GM21723 (cell line): ENCODE data around the gene MERTK.
"Not testable (repeated sequence)": the region's sequence is repeated elsewhere in the genome, so short reads cannot be mapped to it uniquely, and the experiment has no call there.

Experiments used
- ATAC-seq: cut with Tn5 transposase; IDR thresholded peaks from one replicate; pipeline ENCODE4 v1.9.1; 2021; ENCODE audit warnings: mild to moderate bottlenecking, moderate library complexity; ENCODE audit not compliant: unreplicated experiment

Gene MERTK

GRCh38 chr2:111909079-111909478 is 10.7 kb downstream of the MERTK start:
- ATAC-seq, result no peak

- ATAC-seq, result not testable (repeated sequence)
These were observed 11.6 kb downstream of the MERTK start for GRCh38 chr2:111909997-111910396.

- ATAC-seq, result no peak
These were observed 12.3 kb downstream of the MERTK start for GRCh38 chr2:111910609-111911277.

- ATAC-seq, result not testable (repeated sequence)
These were observed 13.0 kb downstream of the MERTK start for GRCh38 chr2:111911295-111911977.

GRCh38 chr2:111912547-111912946 is 14.1 kb downstream of the MERTK start:
- ATAC-seq, result no peak

- no peak for ATAC-seq
These were observed 18.7 kb downstream of the MERTK start for GRCh38 chr2:111917106-111917505.

GRCh38 chr2:111918383-111918806 is 20.0 kb downstream of the MERTK start:
- ATAC-seq, result no peak

GRCh38 chr2:111919365-111919764 is 21.0 kb downstream of the MERTK start:
- ATAC-seq, result no peak

- ATAC-seq, result no peak
These were observed 21.6 kb downstream of the MERTK start for GRCh38 chr2:111919794-111920608.

GRCh38 chr2:111923276-111923804 is 24.9 kb downstream of the MERTK start:
- no peak for ATAC-seq

GRCh38 chr2:111924617-111925107 is 26.3 kb downstream of the MERTK start:
- no peak for ATAC-seq

- ATAC-seq, result no peak
These were observed 29.3 kb downstream of the MERTK start for GRCh38 chr2:111927723-111928122.

- ATAC-seq, result no peak
These were observed 32.0 kb downstream of the MERTK start for GRCh38 chr2:111930409-111930808.

- no peak for ATAC-seq
These were observed 32.5 kb downstream of the MERTK start for GRCh38 chr2:111930875-111931274.

GRCh38 chr2:111932841-111933291 is 34.5 kb downstream of the MERTK start:
- no peak for ATAC-seq

GRCh38 chr2:111933900-111934299 is 35.5 kb downstream of the MERTK start:
- ATAC-seq, result not testable (repeated sequence)

- no peak for ATAC-seq
These were observed 38.5 kb downstream of the MERTK start for GRCh38 chr2:111936881-111937280.

GRCh38 chr2:111938392-111938791 is 40.0 kb downstream of the MERTK start:
- no peak for ATAC-seq

GRCh38 chr2:111940333-111941196 is 42.2 kb downstream of the MERTK start:
- ATAC-seq, result no peak

GRCh38 chr2:111941531-111941930 is 43.1 kb downstream of the MERTK start:
- ATAC-seq, result no peak
